ENCODE data around the gene SHROOM3. TPM values are rescaled to one million over a fixed set of nuclear protein-coding genes. Genes with fewer than 3 reads are reported as not detected.
A peak's percentile ranks its signal among the peaks of the same experiment; 100 is the strongest.

The SHROOM3 gene
- total and polyA plus RNA-seq, 4 donors, result 4.7 to 25.8 (median 8.7) TPM

- Histone ChIP-seq H3K9ac (ENCODE audit: low read depth in 1 of 2, low read length in 2 of 2) (peak overlapping the region in 1 of 2 donors; percentile 20), H3K27ac (ENCODE audit: low read depth in 1 of 2, low read length in 2 of 2) (peak overlapping the region; percentile 14 to 32), H3K4me3 (ENCODE audit: low read depth in 1 of 3, low read length in 3 of 3) (no peak overlapping the region), H3K36me3 (ENCODE audit: control insufficient read depth in 4 of 4, insufficient read depth in 3 of 4, low read depth in 1 of 4, low read length in 3 of 4) (no peaks in the 10 kb centered on the region), H3K9me3 (ENCODE audit: control insufficient read depth in 4 of 4, low read length in 3 of 4) (no peaks in the 10 kb centered on the region), H3K4me1 (ENCODE audit: control insufficient read depth in 4 of 4, insufficient read depth in 4 of 4, low read length in 3 of 4) (peaks cover 0 to 12% (median 1%) of the 10 kb centered on the region in 4 donors), H3K27me3 (ENCODE audit: control insufficient read depth in 4 of 4, insufficient read depth in 4 of 4, low read length in 3 of 4) (no peaks in the 10 kb centered on the region)
- 72% methylated on average over 10 of the region's 10 CpGs for WGBS
- no peak for TF ChIP-seq CTCF (IDR thresholded peaks at IDR 0.05; ENCODE audit: low read depth, low read length, missing input control)
- no peak for TF ChIP-seq RAD21 (IDR thresholded peaks at IDR 0.05)
- TF ChIP-seq EGR1 (IDR thresholded peaks at IDR 0.05; ENCODE audit: low read depth in 2 of 2), result no peak
- TF ChIP-seq JUND (IDR thresholded peaks at IDR 0.05), result no peak
- TF ChIP-seq RXRA (IDR thresholded peaks at IDR 0.05), result peak in 1 of 2 donors; percentile 42
- no peak for TF ChIP-seq GABPA (IDR thresholded peaks at IDR 0.05 in 1 of 2, conservative IDR thresholded peaks at IDR 0.05 in 1 of 2)
- TF ChIP-seq TAF1 (conservative IDR thresholded peaks at IDR 0.05), result no peak
- TF ChIP-seq NR2F2 (IDR thresholded peaks at IDR 0.05), result peak; percentile 40
- DNase-seq (ENCODE audit: low spot score), result no peak
Observed at GRCh38 chr4:76589872-76590797, 155.1 kb downstream of the SHROOM3 start.

- Histone ChIP-seq H3K4me3 (ENCODE audit: low read depth in 1 of 3, low read length in 3 of 3) (no peak overlapping the region), H3K9ac (ENCODE audit: low read depth in 1 of 2, low read length in 2 of 2) (no peak overlapping the region), H3K4me1 (ENCODE audit: control insufficient read depth in 4 of 4, insufficient read depth in 4 of 4, low read length in 3 of 4) (peaks cover 0 to 5% (median 1%) of the 10 kb centered on the region in 4 donors), H3K27ac (ENCODE audit: low read depth in 1 of 2, low read length in 2 of 2) (no peak overlapping the region), H3K36me3 (ENCODE audit: control insufficient read depth in 4 of 4, insufficient read depth in 3 of 4, low read depth in 1 of 4, low read length in 3 of 4) (no peaks in the 10 kb centered on the region), H3K27me3 (ENCODE audit: control insufficient read depth in 4 of 4, insufficient read depth in 4 of 4, low read length in 3 of 4) (no peaks in the 10 kb centered on the region), H3K9me3 (ENCODE audit: control insufficient read depth in 4 of 4, low read length in 3 of 4) (no peaks in the 10 kb centered on the region)
- no peak for TF ChIP-seq TAF1 (conservative IDR thresholded peaks at IDR 0.05)
- TF ChIP-seq RXRA (IDR thresholded peaks at IDR 0.05), result no peak
- no peak for TF ChIP-seq FOXA2 (IDR thresholded peaks at IDR 0.05)
- no peak for TF ChIP-seq ZBTB33 (IDR thresholded peaks at IDR 0.05)
- TF ChIP-seq ATF3 (IDR thresholded peaks at IDR 0.05), result no peak
- no peak for TF ChIP-seq SP1 (IDR thresholded peaks at IDR 0.05)
- no peak for TF ChIP-seq HNF4G (IDR thresholded peaks at IDR 0.05)
- no peak for TF ChIP-seq RAD21 (IDR thresholded peaks at IDR 0.05)
- no peak for TF ChIP-seq MAX (IDR thresholded peaks at IDR 0.05)
- no peak for TF ChIP-seq JUND (IDR thresholded peaks at IDR 0.05)
- no peak for TF ChIP-seq EGR1 (IDR thresholded peaks at IDR 0.05; ENCODE audit: low read depth in 2 of 2)
- no peak for TF ChIP-seq REST (IDR thresholded peaks at IDR 0.05)
- no peak for TF ChIP-seq CTCF (IDR thresholded peaks at IDR 0.05; ENCODE audit: low read depth, low read length, missing input control)
- no peak for DNase-seq (ENCODE audit: low spot score)
- 80% methylated on average over 6 of the region's 6 CpGs for WGBS
Observed at GRCh38 chr4:76590798-76591281, 155.8 kb downstream of the SHROOM3 start.

Data from liver (tissue), 9 donors.